Measurements from ENCODE around the gene WAC.

WAC gene

GRCh38 chr10:28533186-28533564 lies 257 bp downstream of the WAC start:
- DNase-seq (ENCODE audit: low spot score), result peak; percentile 32

GRCh38 chr10:28533571-28534304 lies 820 bp downstream of the WAC start:
- peak; percentile 75 for DNase-seq (ENCODE audit: low spot score)

- DNase-seq (ENCODE audit: low spot score), result no peak
Measured at GRCh38 chr10:28535846-28536245, 2.9 kb downstream of the WAC start.

GRCh38 chr10:28538595-28538994 lies 5.7 kb downstream of the WAC start:
- no peak for DNase-seq (ENCODE audit: low spot score)

GRCh38 chr10:28540145-28540544 lies 7.2 kb downstream of the WAC start:
- DNase-seq (ENCODE audit: low spot score), result no peak

- DNase-seq (ENCODE audit: low spot score), result no peak
Measured at GRCh38 chr10:28541717-28542365, 8.9 kb downstream of the WAC start.

GRCh38 chr10:28542728-28543127 lies 9.8 kb downstream of the WAC start:
- DNase-seq (ENCODE audit: low spot score), result no peak

- DNase-seq (ENCODE audit: low spot score), result no peak
Measured at GRCh38 chr10:28544058-28544457, 11.1 kb downstream of the WAC start.

GRCh38 chr10:28545967-28546644 lies 13.2 kb downstream of the WAC start:
- DNase-seq (ENCODE audit: low spot score), result no peak

GRCh38 chr10:28548781-28549498 lies 16.0 kb downstream of the WAC start:
- DNase-seq (ENCODE audit: low spot score), result no peak

GRCh38 chr10:28551086-28551485 lies 18.2 kb downstream of the WAC start:
- DNase-seq (ENCODE audit: low spot score), result no peak

GRCh38 chr10:28552775-28553174 lies 19.9 kb downstream of the WAC start:
- no peak for DNase-seq (ENCODE audit: low spot score)

- DNase-seq (ENCODE audit: low spot score), result no peak
Measured at GRCh38 chr10:28554009-28554408, 21.1 kb downstream of the WAC start.

GRCh38 chr10:28554952-28555351 lies 22.0 kb downstream of the WAC start:
- DNase-seq (ENCODE audit: low spot score), result no peak

- no peak for DNase-seq (ENCODE audit: low spot score)
Measured at GRCh38 chr10:28555358-28555757, 22.4 kb downstream of the WAC start.

- DNase-seq (ENCODE audit: low spot score), result no peak
Measured at GRCh38 chr10:28556142-28556541, 23.2 kb downstream of the WAC start.

- no peak for DNase-seq (ENCODE audit: low spot score)
Measured at GRCh38 chr10:28558186-28558585, 25.3 kb downstream of the WAC start.

- no peak for DNase-seq (ENCODE audit: low spot score)
Measured at GRCh38 chr10:28558923-28559508, 26.1 kb downstream of the WAC start.

- DNase-seq (ENCODE audit: low spot score), result no peak
Measured at GRCh38 chr10:28559618-28560017, 26.7 kb downstream of the WAC start.

GRCh38 chr10:28560617-28561016 lies 27.7 kb downstream of the WAC start:
- DNase-seq (ENCODE audit: low spot score), result no peak

GRCh38 chr10:28561531-28561930 lies 28.6 kb downstream of the WAC start:
- no peak for DNase-seq (ENCODE audit: low spot score)

GRCh38 chr10:28564905-28565304 lies 32.0 kb downstream of the WAC start:
- no peak for DNase-seq (ENCODE audit: low spot score)
